ENCODE measurements around the gene ST6GALNAC6. TPM values are rescaled to one million over a fixed set of nuclear protein-coding genes. Genes with fewer than 3 reads are reported as not detected.

The ST6GALNAC6 gene, protein sequence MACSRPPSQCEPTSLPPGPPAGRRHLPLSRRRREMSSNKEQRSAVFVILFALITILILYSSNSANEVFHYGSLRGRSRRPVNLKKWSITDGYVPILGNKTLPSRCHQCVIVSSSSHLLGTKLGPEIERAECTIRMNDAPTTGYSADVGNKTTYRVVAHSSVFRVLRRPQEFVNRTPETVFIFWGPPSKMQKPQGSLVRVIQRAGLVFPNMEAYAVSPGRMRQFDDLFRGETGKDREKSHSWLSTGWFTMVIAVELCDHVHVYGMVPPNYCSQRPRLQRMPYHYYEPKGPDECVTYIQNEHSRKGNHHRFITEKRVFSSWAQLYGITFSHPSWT
- total RNA-seq: 10 to 100 TPM; 46.4 to 95.1 TPM

DNA sequence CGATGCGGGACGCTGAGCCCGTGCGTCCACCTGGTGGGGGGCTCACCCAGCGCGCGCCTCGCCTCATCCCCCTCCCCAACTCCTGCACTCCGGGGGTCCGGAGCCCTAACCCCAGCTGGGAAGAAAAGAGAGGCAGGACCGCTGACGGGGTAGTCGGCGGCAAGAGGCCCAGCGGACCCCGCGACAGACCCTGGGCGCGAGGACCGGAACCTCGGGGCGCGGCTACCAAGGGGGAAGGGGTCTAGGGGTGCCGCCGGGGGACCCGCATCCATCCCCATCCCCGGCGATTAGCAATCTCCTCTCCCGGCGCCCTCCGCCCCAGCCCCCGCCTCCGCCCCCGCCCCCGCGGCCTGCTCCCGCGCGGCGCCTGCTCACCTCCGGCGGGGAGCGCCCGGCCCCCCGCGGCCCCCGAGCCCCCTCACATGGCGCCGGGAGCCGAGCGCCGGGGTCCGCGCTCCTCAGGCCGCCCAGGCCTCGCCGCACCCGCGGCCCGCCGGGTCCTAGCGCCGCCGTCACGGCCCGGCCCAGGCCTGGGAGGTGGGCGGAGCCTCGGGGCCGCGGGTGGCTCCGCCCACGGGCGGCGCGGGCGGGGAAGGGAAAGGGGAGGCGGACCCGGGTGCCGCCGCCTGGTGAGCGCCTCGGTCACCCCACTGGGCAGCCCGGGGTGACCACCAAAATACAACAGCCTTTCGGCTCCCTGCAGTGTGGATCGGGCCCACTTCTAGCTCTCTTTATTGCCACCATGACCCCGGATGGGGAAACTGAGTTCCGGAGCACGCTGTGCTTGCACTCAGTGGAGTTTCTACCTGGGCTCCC, at the start of gene ST6GALNAC6:
TSS of gene ST6GALNAC6 (minus strand) at position 476 of the 816 bp plus-strand sequence. CDS start 1,622 bp downstream, outside the sequence.
- intact Hi-C loops (cut with DNase I): no loop called here
- Histone ChIP-seq H3K27ac (peak within 1 kb of the TSS; percentile 80 to 82), H3K4me1 (replicated peaks) (peaks cover 7% of the 10 kb centered on the region), H3K9me3 (no peaks in the 10 kb centered on the region), H3K27me3 (replicated peaks; ENCODE audit: insufficient read depth) (no peaks in the 10 kb centered on the region), H3K4me3 (peak within 1 kb of the TSS; percentile 75 to 88), H3K36me3 (peaks cover 5 to 6% of the 10 kb centered on the region in 2 donors)
- TF ChIP-seq, protein P1, sequence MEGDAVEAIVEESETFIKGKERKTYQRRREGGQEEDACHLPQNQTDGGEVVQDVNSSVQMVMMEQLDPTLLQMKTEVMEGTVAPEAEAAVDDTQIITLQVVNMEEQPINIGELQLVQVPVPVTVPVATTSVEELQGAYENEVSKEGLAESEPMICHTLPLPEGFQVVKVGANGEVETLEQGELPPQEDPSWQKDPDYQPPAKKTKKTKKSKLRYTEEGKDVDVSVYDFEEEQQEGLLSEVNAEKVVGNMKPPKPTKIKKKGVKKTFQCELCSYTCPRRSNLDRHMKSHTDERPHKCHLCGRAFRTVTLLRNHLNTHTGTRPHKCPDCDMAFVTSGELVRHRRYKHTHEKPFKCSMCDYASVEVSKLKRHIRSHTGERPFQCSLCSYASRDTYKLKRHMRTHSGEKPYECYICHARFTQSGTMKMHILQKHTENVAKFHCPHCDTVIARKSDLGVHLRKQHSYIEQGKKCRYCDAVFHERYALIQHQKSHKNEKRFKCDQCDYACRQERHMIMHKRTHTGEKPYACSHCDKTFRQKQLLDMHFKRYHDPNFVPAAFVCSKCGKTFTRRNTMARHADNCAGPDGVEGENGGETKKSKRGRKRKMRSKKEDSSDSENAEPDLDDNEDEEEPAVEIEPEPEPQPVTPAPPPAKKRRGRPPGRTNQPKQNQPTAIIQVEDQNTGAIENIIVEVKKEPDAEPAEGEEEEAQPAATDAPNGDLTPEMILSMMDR (IDR thresholded peaks at IDR 0.05): no peak
- peak; percentile 3 for TF ChIP-seq POLR2AphosphoS5 (IDR thresholded peaks at IDR 0.05)
- peak; percentile 32 for TF ChIP-seq POLR2A (IDR thresholded peaks at IDR 0.05)
- no peak for DNase-seq (ENCODE audit: low spot score)
- WGBS: 1% methylated on average over 27 of the region's 89 CpGs

DNA sequence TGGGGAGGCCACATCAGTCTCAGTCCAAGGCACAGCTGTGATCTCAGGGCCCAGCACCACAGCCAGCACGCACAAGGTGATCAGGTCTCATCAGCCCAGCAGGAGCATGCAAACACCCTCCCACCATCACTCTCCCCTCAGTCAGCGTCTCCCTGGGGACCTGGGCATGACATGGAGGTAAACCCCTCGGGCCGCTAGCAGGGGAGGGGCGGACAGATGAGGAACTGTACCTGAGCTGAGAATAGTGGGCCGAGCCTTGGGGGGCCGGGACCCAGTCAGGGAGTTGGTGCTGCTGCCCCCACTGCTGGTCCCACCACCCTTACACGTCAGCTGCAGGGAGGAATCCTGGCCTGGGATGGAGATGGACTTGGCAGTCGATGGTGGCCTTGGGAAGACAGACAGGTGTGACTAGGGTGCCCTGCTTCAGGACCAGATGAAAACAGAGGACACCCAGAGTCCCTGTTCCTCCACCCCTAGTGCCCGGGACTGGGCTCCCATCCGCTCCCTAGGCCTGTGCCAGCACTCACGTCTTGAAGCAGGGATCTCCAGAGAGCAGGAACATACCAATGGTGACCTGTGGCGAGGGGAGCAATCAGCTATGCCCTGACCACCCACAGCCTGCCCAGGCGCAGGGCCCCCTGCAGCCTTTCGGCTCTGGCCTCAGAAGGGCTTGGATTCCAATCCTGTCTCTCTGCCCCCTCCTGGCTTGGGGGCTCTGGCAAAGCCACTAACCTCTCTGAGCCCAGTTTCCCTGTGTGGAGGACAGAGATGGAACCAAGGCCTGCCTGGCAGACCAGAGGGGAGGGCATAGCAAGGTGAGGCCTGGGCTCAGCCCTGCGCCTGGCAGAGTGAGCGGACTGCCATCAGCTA, 48.7 kb upstream of the ST6GALNAC6 start:
- H3K27me3 ChIP-seq (replicated peaks; ENCODE audit: insufficient read depth): no peaks in the 10 kb centered on the region
- peaks cover 8 to 17% of the 10 kb centered on the region in 2 donors for H3K36me3 ChIP-seq
- no peaks in the 10 kb centered on the region for H3K4me1 ChIP-seq (replicated peaks)
- WGBS: 78% methylated on average over 14 of the region's 17 CpGs
- DNase-seq (ENCODE audit: low spot score): no peak
- no peak overlapping the region for H3K4me3 ChIP-seq
- intact Hi-C loops (cut with DNase I): no loop called here
- H3K27ac ChIP-seq: no peak overlapping the region
- no peak for TF ChIP-seq POLR2AphosphoS5 (IDR thresholded peaks at IDR 0.05)
- no peak for TF ChIP-seq POLR2A (IDR thresholded peaks at IDR 0.05)
- TF ChIP-seq, protein P1 (IDR thresholded peaks at IDR 0.05): no peak
- H3K9me3 ChIP-seq: no peaks in the 10 kb centered on the region

DNA sequence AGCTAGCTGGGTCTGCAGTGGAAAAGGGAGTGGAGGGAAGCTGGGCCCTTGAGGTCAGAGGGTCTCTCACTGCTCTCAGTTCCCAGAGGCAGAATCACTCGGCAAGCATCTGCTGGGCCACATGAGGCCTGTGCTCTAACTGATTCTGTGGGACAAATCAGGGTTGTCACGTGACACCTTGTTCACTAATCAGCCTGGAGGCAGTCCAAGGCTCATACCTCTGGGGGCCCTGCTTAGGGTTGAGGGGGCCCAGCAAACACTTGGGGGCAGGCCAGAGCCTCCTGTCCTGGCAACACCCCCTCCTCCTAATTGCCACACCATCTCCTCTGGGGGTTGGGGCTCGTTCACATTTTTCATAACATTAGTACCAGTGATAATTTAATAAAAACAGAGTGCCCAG, 47.3 kb upstream of the ST6GALNAC6 start:
- TF ChIP-seq, protein P1 (IDR thresholded peaks at IDR 0.05): no peak
- TF ChIP-seq POLR2A (IDR thresholded peaks at IDR 0.05) (no peak), POLR2AphosphoS5 (IDR thresholded peaks at IDR 0.05) (no peak)
- WGBS: 63% methylated on average over 3 of the region's 3 CpGs
- no peaks in the 10 kb centered on the region for H3K4me1 ChIP-seq (replicated peaks)
- H3K9me3 ChIP-seq: no peaks in the 10 kb centered on the region
- no peak overlapping the region for H3K4me3 ChIP-seq
- intact Hi-C loops (cut with DNase I): no loop called here
- peaks cover 8 to 20% of the 10 kb centered on the region in 2 donors for H3K36me3 ChIP-seq
- DNase-seq (ENCODE audit: low spot score): no peak
- H3K27me3 ChIP-seq (replicated peaks; ENCODE audit: insufficient read depth): no peaks in the 10 kb centered on the region
- no peak overlapping the region for H3K27ac ChIP-seq

DNA sequence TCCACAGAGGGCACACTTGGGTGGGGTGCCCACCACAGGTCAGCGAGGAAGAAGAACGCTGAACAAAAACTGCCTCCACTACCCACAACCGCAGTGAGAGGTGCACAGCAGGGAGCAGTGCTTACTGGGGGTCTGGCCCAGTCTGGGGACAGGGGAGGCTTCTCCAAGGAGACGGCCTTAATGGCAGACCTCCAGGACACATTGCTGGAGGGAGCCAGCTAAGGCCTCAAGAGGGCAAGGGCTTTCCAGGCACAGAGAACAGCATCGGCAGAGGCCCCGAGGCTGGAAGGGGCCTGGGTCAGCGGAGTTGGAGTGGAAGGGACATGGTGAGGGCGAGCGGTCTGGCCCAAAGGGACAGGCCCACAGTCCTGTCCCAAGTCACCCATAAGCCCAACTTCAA, 46.5 kb upstream of the ST6GALNAC6 start:
- DNase-seq (ENCODE audit: low spot score): no peak
- Histone ChIP-seq H3K4me3 (no peak overlapping the region), H3K27ac (no peak overlapping the region), H3K9me3 (no peaks in the 10 kb centered on the region), H3K36me3 (peaks cover 8 to 20% of the 10 kb centered on the region in 2 donors), H3K27me3 (replicated peaks; ENCODE audit: insufficient read depth) (no peaks in the 10 kb centered on the region), H3K4me1 (replicated peaks) (no peaks in the 10 kb centered on the region)
- WGBS: 77% methylated on average over 9 of the region's 9 CpGs
- intact Hi-C loops (cut with DNase I): no loop called here
- no peak for TF ChIP-seq POLR2A (IDR thresholded peaks at IDR 0.05)
- TF ChIP-seq, protein P1 (IDR thresholded peaks at IDR 0.05): no peak
- no peak for TF ChIP-seq POLR2AphosphoS5 (IDR thresholded peaks at IDR 0.05)
